HG02798 (cell line): ENCODE results near the gene FAM110D.
A peak's percentile ranks its signal among the peaks of the same experiment; 100 is the strongest.

Experiments
- ATAC-seq: cut with Tn5 transposase; IDR thresholded peaks from one replicate; pipeline ENCODE4 v1.9.1; 2021; ENCODE audit warnings: mild to moderate bottlenecking; ENCODE audit not compliant: unreplicated experiment, poor library complexity

The FAM110D gene

DNA sequence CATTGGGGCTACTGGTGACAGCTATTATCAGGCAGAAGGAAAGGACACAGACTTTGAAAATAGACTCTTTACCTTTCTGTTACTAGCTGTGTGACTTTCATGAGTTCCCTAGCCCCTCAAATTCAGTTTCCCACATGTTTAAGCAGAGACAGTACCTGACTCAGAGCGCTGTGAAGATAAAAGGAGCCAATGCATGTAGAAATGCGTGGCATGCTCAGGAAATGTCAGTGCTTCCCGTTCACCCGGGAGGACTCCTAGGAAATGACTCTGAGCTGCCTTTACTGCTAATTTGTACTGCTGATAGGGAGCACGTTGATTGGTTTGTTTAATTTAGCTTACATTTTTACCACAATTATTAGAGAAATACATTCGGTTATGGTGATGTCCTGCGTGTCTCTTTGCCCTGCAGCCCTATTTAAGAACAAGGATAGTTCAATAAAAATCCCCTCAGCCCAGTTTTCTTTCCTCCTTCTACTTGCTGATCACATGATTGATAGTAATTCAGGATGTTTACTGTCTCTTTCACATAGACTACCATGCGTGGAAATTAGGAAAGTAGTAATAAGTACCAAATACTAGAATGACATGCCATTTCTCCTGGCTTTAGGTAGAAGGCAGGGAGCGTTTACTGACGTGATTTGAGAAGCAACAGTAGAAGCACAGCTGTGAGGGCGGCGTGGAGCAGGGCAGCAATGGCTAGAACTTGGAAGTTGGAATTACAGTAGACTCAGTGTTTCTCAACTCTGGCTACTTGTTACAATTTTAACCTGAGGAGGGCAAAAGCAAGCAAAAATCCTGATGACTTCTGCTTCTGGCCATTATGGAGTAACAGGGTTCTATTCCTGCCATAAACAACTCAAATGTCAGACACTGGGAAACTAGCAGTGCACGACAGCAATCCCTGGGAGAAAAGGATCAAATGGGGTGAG lies 31.4 kb upstream of the FAM110D start:
- no peak for ATAC-seq

DNA sequence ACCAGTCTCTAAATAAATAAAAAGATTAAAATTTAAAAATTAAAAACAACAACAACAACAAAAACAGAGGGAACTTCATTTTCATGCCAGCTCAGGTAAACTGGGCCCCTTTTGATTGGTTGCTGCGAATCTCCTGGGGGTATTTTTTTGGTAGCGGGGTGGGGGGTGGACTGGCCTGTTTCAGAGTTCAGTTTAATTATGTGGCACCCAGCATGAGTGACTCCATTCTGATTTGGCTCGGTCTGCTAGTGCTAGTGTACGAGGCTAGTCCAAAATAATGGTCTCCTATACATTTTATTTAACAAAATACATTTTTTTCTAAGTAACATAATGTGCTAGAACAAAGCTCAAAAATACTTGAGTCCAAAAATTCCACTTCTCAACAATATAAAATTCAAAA lies 29.1 kb upstream of the FAM110D start:
- ATAC-seq, result no peak

DNA sequence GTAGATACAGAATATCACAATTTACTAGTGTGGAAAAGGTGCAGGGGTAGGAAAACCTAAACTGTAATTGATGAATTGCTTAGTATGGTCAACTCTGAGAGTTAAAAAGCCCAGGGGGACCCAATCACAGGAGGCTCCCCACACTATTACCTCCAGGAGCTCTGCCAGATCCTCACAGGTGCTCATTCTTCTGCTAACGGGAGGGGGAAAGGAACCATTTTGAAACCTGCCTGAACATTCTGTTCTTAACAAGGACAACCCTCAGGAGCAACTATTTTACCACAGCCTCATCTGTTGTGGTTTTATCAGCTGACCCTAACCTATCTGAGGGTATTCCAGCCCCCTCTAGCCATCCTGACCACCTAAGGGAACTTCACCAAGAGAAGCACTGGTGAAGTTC lies 28.2 kb upstream of the FAM110D start:
- ATAC-seq, result no peak

DNA sequence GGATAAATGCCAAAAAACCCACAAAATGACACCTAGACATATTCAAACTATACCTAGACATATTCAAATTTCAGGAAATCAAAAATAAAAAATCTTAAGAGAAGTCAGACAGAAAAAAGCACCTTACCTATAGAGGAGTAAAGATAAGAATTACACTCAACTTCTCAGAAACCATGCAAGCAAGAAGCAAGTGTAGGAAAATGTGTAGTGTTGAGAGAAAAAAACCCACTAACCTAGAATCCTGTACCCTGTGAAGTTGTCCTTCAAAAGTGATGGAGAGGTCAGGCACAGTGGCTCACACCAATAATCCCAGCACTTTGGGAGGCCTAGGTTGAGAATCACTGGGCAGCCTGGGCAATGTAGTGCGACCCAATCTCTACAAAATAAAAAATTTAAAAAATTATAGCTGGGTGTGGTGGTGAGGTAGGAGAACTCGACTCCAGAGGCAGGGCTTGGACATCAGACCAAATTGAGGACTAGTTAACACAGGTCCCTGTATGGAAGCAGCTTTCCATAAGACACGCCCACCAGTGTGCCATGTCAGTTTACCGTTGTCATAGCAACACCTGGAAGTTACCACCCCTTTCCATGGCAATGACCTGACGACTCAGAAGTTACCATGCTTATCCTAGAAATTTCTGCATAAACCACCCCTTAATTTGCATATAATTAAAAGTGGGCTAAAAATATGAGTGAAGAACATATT lies 26.6 kb upstream of the FAM110D start:
- ATAC-seq, result no peak

DNA sequence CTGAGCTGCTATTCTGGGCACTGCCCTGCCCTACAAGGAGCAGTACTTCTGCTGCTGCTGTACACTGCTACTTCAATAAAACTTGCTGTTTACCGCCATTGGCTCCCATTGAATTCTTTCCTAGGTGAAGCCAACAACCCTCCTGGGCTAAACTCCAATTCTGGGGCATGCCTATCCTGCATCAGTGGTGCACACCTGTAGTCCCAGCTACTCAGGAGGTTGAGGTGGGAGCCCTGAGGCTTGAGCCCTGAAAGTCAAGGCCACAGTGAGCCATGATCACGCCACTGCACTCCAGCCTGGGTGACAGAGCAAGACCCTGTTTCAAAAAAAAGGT lies 26.1 kb upstream of the FAM110D start:
- ATAC-seq, result no peak

DNA sequence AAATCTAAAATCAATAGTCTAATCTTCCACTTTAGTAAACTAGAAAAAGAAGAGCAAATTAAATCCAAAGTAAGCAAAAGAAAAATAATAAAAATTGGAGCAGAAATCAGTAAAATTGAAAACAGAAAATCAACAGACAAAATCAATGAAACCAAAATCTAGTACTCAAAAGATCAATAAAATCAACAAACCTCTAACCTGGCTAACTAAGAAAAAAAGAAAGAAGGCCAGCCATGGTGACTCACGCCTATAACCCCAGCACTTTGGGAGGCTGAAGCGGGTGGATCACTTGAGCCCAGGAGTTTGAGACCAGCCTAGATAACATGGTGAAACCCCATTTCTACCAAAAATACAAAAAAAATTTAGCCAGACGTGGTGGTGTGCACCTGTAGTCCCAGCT lies 24.4 kb upstream of the FAM110D start:
- no peak for ATAC-seq

DNA sequence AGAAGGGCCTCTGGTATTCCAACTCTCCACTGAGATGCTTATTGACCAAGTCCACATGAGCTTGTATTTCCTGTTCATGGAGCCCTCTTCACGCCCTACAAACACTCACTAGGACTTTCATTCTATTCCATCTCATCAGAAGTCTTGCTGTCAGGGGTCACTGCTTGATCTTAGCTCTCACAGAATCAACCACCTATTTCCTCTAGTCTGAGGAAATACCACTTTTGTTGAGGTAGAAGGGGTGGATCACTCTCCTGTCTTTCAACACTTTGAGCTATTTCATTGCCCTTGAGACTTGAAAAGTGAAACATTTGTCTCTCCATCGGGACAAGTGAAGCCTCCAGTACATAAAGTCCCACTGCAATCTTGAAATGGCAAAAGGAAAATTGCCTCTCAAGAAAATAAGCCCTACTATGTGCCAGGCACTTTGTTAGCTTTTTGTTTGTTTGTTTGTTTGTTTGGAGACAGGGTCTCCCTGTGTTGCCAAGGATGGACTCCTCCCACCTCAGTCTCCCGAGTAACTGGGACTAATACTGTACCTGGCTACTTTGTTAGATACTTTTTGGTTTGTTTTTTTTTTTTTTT lies 19.8 kb upstream of the FAM110D start:
- no peak for ATAC-seq

DNA sequence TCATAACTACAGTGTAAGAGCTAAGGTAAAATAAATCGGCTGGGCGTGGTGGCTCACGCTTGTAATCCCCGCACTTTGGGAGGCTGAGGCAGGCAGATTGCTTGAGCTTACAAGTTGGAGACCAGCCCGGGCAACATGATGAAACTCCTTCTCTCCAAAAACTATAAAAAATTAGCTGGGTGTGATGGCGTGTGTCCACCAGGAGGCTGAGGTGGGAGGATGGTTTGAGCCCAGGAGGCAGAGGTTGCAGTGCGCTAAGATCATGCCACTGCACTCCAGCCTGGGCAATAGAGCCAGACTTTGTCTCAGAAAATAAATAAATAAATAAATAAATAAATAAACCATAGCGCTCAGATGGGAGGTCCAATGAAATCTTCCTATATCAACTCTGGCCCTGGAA lies 16.7 kb upstream of the FAM110D start:
- ATAC-seq, result no peak

DNA sequence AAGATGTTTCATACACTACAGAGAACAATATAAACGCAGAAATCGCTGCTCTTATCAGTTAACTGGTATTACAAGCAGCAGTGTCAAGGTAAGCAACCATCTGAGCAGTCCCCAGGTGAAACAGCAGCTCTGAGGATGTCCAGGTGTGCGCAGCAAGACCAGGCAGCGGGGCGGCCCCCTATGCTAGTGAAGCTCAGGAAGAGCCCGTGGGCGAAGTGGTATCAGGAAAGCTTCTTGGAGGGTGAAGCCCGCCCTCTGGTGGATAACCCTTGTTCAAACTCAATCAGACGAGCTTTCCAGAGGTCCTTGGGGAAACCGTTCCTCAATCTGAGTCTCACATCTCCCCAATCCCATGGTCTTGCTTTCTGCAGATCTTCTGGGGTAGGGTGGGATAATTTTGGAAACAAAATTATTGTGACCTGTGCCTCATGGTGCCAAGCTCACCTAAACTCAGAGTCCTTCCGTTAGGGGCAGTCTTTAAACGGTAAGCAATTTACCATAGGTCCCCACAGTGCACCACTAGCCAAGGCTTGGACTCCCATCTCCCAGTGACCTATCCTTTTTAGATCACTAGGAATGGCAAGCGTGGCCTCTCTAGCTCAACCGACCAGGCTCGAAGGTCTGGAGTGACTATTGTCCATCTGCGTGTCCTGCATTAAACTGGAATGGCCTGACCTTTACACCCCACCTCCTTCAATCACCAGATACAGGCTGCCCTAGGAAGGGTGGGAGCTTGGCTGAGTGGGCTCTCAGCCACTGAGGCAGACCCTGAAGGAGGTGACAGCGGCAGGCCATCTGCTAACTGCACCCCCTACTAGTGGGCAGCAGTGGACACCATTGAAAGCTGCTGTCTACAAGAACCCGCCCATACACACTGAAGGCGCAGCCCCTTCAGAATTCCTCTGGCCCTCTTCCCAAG lies 13.6 kb upstream of the FAM110D start:
- ATAC-seq, result peak; percentile 60

DNA sequence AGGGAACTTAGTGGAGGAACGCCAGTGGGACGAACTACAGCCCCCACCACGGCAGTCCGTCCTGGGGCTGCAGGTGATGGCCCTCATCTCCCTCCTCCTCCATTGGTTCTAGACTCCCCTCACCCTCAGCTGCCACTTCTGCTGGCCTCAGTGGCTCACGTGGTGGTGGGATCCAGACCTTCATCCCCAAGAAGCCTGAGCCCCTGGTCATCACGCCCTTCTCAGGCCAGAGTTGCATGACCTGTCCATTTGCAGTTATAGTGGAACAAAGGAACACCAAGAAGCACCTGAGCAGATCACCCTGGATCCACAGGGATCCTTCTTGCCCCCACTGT lies 13.0 kb upstream of the FAM110D start:
- ATAC-seq, result no peak

DNA sequence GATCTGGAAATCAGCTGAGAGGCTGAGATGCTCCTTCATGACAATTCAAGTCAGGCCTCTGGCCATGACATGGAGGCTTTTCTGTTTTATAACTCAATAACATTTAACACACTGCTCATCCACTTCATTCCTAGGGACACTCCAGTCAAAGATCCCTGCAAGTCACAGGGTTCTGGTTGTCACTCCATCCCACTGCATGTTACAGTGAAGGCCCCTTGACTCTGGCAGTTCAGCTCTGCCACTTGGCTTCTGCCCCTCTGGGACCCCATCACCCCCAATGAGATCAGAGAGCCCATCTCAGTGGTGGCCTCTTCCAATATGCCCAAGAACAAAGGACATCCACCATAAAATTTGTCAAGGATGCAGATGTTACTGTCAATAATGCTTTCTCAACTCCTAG lies 10.0 kb upstream of the FAM110D start:
- no peak for ATAC-seq

DNA sequence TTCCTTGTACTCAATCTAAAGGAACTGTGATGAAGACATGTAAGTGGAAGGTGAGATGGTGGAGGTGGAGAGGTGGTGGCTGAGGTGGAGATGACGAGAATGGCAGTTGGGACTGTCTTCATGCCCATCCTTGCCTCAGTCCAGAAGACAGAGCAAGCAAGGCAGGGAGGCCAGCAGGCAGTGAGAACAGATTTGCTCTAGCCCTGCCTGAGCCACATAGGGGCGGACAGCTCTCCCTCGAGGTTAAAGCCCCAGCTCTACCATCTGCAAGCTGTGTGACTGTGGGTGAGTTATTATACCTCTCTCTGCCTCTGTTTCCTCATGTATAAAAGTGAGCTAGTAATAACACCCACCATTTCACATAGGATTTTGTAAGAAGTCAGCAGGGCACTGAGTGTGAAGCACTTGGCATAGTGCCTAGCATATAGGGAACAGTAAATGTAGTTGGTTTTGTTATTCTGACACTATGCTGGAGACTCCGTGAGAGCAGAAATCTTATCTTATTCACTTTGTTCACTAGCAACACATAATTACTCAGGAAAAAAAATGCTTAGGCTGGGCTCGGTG lies 4.8 kb upstream of the FAM110D start:
- no peak for ATAC-seq

DNA sequence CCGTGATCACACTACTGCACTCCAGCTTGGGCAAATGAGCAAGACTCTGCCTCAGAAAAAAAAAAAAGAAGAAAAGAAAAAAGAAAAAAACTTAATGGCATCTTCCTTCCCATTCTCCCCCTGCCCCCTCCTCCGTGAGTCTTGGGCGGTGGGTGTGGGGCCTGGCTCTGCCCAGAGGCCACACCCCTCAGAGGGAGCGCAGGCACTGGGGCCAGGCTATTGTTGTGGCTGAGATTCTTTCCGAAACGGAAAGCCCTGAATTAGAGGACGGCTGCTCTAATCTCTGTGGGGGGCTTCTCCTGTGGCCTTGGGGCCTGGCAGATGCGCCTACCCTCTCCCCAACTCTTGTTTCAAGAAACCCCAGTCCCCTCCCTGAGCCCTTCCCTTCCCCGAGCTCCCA lies 4.1 kb upstream of the FAM110D start:
- no peak for ATAC-seq

DNA sequence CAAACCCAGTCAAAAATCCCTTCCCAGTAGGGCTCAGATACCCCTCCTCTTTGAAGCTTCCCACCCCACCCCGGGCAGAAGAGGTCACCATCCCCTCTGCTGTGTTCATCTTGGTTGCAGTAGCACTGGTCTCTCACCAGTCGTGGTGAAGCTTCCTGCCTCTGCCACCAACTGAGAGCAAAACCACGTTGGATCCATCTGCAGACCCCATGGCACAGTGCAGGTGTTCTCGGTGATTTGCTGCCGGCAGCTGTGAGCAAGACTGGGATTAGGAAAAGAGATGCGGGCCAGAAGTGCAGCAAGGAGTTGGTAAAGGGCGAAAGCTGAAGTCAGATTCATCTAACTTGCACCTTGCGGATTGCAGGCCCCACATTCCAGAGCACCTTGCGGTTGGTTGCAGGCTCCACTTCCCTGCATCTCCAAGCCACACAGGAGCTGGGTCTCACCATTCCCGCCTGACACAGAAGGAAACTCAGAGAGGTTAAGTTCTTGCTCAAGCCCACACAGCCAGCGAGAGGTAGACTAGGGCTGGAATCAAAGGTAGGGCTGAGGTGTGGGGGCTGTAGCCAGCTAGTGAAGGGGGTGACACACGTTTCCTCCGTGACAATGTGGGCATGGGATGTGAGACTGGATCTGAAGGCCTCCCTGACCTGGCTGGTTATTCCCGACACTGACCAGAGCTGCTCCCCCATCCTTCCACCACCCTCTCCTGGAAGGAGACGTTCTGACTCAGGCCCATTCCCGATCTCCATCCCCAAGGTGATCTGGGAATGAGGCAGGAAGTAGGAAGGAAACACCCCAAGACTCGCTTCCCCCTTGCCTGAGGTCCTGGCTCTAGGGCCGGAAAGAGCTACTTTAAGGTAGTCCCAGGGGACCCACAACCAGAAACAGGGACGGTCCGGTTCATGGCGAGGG lies 3.3 kb upstream of the FAM110D start:
- no peak for ATAC-seq

DNA sequence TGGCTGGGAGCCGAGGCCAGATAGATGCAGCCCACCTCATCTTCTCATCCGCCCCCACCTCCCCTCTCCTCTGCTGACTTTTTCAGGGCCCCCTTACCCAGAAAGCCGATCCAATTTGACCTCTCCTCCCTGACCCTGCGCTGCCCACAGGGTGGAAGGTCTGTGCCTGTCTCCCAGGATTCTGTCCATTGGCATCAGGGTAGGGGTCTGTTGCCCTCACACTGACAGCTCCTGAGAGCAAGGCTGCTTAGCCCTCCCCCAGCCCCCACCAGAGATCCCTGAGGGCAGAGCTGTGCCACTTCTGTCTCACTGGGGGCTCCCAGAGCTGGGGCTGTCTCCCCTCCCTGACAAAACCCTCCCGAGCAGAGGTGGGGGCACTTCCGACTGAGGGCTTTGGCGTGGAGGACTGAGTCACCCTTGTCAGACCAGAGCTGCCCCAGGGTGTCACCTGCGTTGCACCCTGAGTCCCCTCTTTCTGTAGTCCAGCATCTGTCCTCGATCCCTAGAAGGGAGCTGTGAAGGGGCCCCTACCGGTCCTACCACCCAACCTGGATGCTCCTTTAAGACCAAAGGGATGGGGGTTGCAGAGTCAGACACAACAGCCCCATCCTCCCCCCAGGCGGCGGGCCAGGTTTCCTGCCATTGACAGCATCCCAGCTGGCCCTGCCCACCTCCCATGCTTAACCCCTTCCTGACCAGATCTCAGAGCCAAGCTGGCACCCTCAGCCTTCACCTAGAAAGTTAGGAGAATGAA lies 2.4 kb upstream of the FAM110D start:
- no peak for ATAC-seq

DNA sequence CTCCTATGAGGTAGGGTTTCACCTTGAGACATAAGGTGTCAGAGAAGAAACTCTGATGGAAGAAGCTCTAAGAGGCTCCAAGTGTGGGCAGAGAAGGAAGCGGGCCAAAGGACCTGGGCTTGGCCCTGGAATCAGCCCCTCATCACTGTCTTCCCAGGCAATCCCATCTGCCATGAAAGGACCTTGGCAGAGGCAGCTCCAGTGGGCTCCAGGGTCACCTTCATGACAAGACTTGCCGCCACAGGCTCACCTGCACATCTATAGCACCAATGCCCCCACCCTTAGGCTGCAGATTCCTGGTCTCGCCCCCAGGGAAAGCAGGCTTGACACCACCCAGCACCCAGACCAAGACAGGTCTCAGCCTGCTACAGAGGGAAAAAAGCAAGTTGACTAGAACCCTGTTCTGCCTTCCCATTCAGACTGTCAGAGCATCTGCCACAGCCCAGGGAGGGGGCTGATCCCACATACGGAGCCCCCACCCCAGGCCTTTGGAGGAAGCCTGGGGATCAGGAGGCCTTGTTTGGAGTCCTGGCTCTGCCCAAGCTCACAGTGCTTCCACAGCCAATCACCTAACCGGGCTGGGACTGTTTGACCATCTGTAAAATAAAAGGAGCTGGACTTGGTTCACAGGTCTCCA lies 490 bp upstream of the FAM110D start:
- no peak for ATAC-seq

DNA sequence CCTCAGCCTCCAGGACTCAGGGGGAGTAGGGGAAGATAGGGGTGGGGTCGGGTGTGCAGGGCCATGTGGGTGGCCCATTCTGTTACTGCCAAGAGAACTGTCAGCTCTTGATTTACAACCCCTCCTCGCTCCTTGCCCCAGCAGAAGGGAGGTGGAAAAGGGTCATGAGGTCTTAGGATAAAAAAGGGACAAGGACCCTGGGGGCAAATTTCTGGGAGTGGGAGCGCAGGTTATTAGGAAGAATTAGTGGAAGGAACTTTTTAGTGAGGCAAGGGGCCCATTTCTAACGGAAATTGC lies 812 bp downstream of the FAM110D start:
- ATAC-seq, result no peak
